Choroid plexus epithelial cell (primary cell): ENCODE results near the gene PID1.

Experiments used
- DNase-seq: peaks from one replicate; pipeline ENCODE4 v3.0.0-alpha.2; 2010; ENCODE audit warnings: low read depth
- H3K4me3 ChIP-seq: 2 replicates; pipeline ENCODE4 v1.5.1; 2011; ENCODE audit warnings: low read depth, mild to moderate bottlenecking, control low read depth, low read length, moderate library complexity
- CTCF ChIP-seq: conservative IDR thresholded peaks from 2 replicates; pipeline ENCODE4 v1.5.1; 2011; ENCODE audit warnings: low read depth, mild to moderate bottlenecking, control low read depth, inconsistent platforms, low read length, moderate library complexity

Gene PID1

GRCh38 chr2:229223107-229223506, 48.0 kb downstream of the PID1 start:
- DNase-seq, result no peak
- TF ChIP-seq CTCF, result no peak
- no peak overlapping the region for H3K4me3 ChIP-seq

DNA sequence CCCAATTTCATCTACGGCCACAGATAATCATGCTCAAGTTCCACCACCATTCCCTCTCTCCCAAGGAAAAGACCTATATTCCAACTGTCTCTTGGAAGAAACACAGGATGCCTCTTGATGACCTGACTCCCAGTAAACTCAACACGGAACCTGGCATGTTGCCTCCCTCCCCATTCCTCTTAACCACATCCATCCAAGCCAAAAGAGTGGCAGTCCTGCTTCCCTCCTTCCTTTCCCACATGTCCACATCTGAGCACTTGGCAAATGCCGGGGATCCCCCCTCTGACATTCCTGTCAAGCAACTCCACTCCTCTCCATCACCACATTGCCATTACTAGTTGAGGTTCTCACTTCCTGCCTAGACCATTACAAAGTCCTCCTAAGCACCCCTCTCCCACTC, 49.4 kb downstream of the PID1 start:
- no peak for TF ChIP-seq CTCF
- no peak overlapping the region for H3K4me3 ChIP-seq
- DNase-seq, result no peak

DNA sequence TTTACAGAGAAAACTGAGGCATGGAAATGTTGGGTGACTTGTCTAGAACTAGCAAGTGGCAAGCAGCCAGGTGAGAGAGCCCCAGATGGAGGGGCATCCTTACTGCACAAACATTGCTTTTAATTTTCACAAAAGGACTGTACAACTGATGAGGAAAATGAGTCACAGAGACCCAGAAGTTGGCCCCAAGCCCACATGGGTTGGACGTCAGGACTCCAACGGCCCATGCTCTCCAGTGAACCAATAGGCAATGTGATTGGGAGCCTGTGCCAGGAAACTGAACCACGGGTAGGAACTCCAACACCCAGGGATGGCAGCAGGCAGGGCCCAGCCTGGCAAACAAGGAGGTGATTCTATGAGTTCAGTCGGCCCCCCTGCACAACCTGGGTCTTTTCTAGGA, 50.8 kb downstream of the PID1 start:
- no peak for DNase-seq
- H3K4me3 ChIP-seq, result no peak overlapping the region
- TF ChIP-seq CTCF, result no peak

- no peak for DNase-seq
- no peak for TF ChIP-seq CTCF
- H3K4me3 ChIP-seq, result no peak overlapping the region
Measured at GRCh38 chr2:229218329-229218921, 52.7 kb downstream of the PID1 start.

DNA sequence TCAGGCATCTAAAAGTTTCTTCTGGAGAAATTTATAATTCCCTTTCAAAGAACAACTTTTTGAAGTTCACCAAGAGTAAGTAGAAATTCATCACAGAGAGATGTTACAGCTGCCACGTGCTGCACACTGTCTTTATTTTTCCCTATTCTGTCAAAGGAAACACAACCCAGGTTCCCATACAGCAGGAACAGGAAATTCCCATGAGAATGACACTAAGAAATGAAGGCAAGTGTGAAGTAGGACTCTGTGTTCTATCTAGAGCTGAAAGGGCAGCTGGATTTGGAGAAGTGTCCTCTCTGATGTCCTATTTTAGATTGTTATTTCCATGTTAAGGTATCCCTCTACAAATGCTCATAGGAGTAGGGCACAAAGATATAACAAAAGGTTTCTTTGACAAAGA, 58.8 kb downstream of the PID1 start:
- TF ChIP-seq CTCF, result no peak
- no peak for DNase-seq
- no peak overlapping the region for H3K4me3 ChIP-seq

DNA sequence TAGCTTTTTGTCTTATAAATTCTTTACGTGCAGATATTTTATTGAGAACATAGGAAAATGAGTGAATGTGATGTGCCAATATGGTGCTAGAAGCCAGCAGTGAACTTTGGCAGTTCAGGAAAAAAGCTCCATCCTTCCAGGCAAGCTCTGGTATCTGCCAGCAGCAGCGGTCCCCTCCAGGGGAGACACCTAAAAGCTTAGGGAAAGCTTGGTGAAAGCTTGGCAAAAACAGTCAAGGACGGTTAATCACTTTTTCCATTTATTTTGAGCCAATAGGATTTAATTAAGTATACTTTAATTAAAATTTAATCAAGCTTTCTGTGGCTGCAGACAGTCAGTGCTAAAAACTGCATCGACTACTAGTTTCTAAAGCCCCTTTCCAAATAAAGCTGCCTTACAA, 60.4 kb downstream of the PID1 start:
- DNase-seq, result no peak
- TF ChIP-seq CTCF, result no peak
- no peak overlapping the region for H3K4me3 ChIP-seq

- no peak overlapping the region for H3K4me3 ChIP-seq
- TF ChIP-seq CTCF, result no peak
- no peak for DNase-seq
Measured at GRCh38 chr2:229206548-229206947, 64.5 kb downstream of the PID1 start.
